T-helper 1 cell treated with Interleukin-12 subunit alpha and Interleukin-12 subunit beta and Interleukin-4 antibody, amounts not matched to agents 30 μg/mL and 1 μg/mL, for 36 hours (primary cell): ENCODE measurements around the gene SPIRE1.

Experiments
- H3K27ac Mint-ChIP-seq: one replicate; pipeline ENCODE4 v1.8.0; 2021; ENCODE audit warnings: mild to moderate bottlenecking, mixed read lengths
- H3K27me3 Mint-ChIP-seq: one replicate; pipeline ENCODE4 v1.8.0; 2021; ENCODE audit warnings: low read depth, mixed read lengths
- H3K36me3 Mint-ChIP-seq: one replicate; pipeline ENCODE4 v1.8.0; 2021; ENCODE audit warnings: low read depth, mixed read lengths
- H3K4me1 Mint-ChIP-seq: one replicate; pipeline ENCODE4 v1.8.0; 2021; ENCODE audit warnings: low read depth, mixed read lengths
- H3K4me3 Mint-ChIP-seq: one replicate; pipeline ENCODE4 v1.8.0; 2021; ENCODE audit warnings: mild to moderate bottlenecking, moderate library complexity, mixed read lengths
- H3K9me3 Mint-ChIP-seq: one replicate; pipeline ENCODE4 v1.8.0; 2021; ENCODE audit warnings: mixed read lengths

Gene SPIRE1

DNA sequence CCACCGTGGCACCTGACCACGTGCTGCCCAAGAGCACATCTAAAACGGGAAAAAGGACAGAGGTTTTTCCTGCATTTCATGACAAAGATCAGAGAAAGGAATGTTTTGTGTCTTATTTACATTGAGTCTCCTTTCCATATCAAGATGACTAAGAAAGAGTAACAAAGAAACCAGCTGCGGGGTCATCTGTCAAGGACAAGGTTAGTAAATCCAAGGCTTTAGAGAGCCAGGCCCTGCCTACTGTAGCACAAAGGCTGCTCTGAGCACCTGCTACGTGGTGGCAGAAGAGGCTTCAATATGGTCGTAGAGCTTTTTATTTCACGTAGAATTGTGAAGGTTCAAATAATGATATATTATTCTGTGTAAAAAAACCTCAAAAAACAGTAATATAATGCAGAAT, 199.1 kb downstream of the SPIRE1 start:
- Mint-ChIP-seq H3K27me3 (no peaks in the 10 kb centered on the region), H3K4me1 (no peaks in the 10 kb centered on the region), H3K27ac (no peak overlapping the region), H3K9me3 (no peaks in the 10 kb centered on the region), H3K4me3 (no peak overlapping the region), H3K36me3 (no peaks in the 10 kb centered on the region)

DNA sequence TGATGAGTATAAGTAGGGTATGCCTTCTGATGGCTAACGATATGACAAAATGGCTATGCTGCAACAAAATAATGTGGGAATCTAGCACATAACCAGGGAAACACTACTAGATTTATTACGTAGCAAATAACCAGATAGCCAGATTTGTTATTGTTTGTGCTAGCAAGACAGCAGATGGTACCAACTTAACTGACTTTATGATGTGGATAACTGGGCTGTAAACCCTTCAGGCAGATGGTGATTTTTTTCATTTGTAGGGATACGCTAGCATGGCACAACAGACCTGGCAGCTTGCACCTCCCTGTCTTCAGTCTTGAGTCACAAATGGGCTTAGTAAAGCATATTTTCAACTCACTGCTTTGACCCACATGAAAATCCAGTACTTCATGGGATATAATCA, 201.5 kb downstream of the SPIRE1 start:
- no peaks in the 10 kb centered on the region for H3K36me3 Mint-ChIP-seq
- no peaks in the 10 kb centered on the region for H3K4me1 Mint-ChIP-seq
- no peak overlapping the region for H3K27ac Mint-ChIP-seq
- H3K9me3 Mint-ChIP-seq: no peaks in the 10 kb centered on the region
- no peaks in the 10 kb centered on the region for H3K27me3 Mint-ChIP-seq
- no peak overlapping the region for H3K4me3 Mint-ChIP-seq

DNA sequence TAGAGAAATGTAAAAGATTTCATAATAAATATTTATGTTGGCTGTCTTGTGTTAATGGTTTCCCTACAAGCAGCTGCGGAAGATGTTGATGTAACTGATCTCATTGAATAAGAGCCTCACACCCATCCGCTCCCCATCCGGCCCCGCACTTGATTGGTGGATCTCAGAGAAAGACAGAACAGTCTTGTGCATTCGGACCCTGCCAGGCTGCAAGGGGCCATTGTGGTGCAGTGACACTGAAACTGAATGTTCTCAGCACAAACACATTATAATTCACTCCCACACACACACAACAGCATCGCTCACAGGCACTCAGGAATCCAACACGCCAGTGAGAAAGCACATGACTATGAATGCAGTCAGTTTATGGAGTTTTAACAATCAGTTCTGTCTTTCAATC, 202.4 kb downstream of the SPIRE1 start:
- H3K27ac Mint-ChIP-seq: no peak overlapping the region
- no peaks in the 10 kb centered on the region for H3K9me3 Mint-ChIP-seq
- no peaks in the 10 kb centered on the region for H3K36me3 Mint-ChIP-seq

DNA sequence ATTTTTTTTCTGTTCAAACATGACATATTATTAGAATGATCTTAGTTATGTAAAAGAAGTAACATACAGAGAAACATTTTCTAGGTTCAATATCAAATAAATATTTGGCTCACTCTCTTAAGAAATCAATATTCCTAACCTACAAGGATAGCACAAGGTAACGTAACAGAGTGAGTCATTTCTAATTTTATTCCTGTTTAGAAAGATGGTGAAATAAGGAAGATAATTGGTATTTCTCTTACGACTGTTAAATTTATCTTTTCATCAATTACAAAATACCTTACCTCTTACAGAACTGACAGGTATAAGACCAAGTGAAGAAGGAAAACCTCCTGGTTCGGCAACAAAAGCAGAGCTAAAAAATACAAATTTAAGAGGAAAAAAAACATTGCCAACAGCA, 205.1 kb downstream of the SPIRE1 start:
- H3K36me3 Mint-ChIP-seq: no peaks in the 10 kb centered on the region
- no peaks in the 10 kb centered on the region for H3K4me1 Mint-ChIP-seq
- H3K9me3 Mint-ChIP-seq: no peaks in the 10 kb centered on the region
- no peak overlapping the region for H3K27ac Mint-ChIP-seq
- no peaks in the 10 kb centered on the region for H3K27me3 Mint-ChIP-seq
- H3K4me3 Mint-ChIP-seq: no peak overlapping the region

More for the DNA sequence above, 202.4 kb downstream of the SPIRE1 start:
- Mint-ChIP-seq H3K4me1 (no peaks in the 10 kb centered on the region), H3K27me3 (no peaks in the 10 kb centered on the region), H3K4me3 (no peak overlapping the region)

DNA sequence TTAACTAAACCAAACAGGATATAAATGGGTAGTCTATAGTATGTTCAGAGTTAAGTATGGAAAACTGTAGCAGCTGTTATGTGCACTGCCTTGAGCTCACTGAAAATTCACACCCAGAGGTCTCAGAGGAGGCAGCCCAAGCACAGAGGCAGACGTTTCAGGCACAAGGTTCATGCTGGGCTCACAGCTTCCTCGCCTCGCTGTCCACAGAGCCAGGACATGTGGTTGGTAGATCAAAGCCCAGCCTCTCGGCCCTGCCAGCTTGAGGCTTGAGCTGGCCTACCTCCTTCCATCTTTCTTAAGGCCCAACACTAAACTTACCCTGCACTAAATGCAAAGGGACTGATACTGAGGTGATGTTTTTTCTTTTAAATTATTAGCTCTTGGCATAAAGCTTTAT, 206.5 kb downstream of the SPIRE1 start:
- Mint-ChIP-seq H3K4me3 (no peak overlapping the region), H3K27ac (no peak overlapping the region), H3K4me1 (no peaks in the 10 kb centered on the region), H3K9me3 (no peaks in the 10 kb centered on the region), H3K36me3 (no peaks in the 10 kb centered on the region), H3K27me3 (no peaks in the 10 kb centered on the region)

DNA sequence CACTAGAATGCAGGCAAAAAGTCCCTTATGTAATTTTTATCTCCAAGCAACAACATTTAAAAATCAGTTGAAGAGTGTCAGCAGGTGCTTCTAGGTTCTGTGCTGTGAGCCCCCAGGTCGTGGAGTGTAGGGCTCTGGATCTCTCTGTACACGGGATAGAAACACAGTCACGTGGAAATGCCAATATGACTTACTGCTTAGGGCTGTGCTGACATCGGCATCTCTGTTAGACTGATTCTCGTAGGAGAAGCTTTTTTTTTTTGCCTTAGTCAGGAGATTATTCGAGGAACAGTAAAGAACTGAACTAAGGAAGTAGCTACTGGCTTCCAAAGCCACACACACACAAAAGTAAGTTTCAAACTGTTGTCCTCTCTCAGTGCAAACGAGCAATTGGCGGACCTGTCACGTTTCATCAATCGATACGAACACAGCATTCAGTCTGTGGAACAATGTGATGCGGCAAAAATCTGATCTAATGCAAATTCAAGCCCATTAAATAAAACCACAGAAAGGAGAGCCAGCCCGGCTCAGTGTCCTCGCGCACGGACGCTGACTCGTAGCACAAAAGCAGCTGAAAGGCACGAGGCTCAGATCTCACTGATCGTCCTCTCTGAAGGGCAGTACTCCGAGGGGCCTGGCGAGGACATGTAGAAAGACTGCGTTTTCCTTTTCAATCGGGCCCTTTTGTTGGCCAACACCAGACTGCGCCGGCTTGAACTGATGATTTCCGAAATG, 208.7 kb downstream of the SPIRE1 start:
- Mint-ChIP-seq H3K27ac (no peak overlapping the region), H3K27me3 (no peaks in the 10 kb centered on the region), H3K4me3 (no peak overlapping the region), H3K4me1 (no peaks in the 10 kb centered on the region), H3K9me3 (no peaks in the 10 kb centered on the region), H3K36me3 (no peaks in the 10 kb centered on the region)

DNA sequence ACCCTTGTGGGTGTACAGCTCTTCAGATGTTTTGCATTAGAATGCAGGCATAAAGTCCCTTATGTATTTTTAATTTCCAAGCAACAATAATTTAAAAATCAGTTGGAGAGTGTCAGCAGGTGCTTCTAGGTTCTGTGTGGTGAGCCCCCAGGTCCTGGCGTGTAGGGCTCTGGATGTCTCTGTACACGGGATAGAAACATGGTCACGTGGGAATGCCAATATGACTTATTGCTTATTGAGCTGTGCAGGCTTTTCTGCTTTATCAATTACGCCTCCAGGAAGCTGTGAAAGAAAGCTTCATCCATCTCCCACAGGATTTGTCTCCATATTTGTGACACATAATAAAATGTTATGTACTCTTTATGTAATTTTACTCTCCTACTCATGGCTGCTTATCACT, 212.4 kb downstream of the SPIRE1 start:
- H3K27me3 Mint-ChIP-seq: no peaks in the 10 kb centered on the region
- H3K36me3 Mint-ChIP-seq: no peaks in the 10 kb centered on the region
- H3K9me3 Mint-ChIP-seq: no peaks in the 10 kb centered on the region
- H3K27ac Mint-ChIP-seq: no peak overlapping the region
- peaks cover 4% of the 10 kb centered on the region for H3K4me1 Mint-ChIP-seq
- no peak overlapping the region for H3K4me3 Mint-ChIP-seq

DNA sequence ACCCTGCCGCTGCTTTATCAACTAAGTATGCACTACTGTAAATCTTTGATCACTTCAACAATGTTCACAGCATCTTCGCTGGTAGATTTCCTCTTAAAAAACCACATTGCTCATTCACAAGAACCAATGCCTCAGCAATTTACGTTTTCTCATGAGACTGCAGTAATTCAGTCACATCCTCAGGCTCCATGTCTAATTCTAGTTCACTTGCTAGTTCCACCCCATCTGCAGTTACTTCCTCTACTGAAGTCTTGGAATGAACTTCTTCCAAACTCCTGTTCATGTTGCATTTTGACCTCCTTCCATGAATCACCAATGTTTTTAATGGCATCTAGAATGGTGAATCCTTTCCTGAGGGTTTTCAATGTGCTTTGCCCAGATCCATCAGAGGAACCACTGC, 214.4 kb downstream of the SPIRE1 start:
- Mint-ChIP-seq H3K4me1 (peaks cover 4% of the 10 kb centered on the region), H3K27me3 (no peaks in the 10 kb centered on the region), H3K36me3 (no peaks in the 10 kb centered on the region), H3K27ac (no peak overlapping the region), H3K9me3 (no peaks in the 10 kb centered on the region), H3K4me3 (no peak overlapping the region)

DNA sequence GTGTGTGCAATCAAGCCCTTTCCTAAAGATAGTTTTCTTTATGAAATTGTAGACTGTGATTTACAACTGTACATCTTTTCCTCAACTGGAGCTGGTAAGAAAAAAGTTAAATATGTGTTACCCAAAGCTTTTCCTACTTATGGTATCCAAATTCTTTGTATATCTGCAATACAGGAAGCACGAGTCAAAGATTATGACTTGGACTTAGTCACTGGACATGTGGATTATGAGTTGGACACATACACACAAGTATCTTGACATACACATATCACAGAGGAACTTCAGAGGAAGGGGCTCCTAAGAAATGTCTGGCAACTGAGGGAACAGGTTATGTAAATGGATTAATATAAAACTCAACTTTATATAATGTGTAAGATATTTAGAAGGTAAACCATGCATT, 215.0 kb downstream of the SPIRE1 start:
- Mint-ChIP-seq H3K4me1 (peaks cover 4% of the 10 kb centered on the region), H3K36me3 (no peaks in the 10 kb centered on the region), H3K9me3 (no peaks in the 10 kb centered on the region), H3K27me3 (no peaks in the 10 kb centered on the region), H3K4me3 (no peak overlapping the region), H3K27ac (no peak overlapping the region)

DNA sequence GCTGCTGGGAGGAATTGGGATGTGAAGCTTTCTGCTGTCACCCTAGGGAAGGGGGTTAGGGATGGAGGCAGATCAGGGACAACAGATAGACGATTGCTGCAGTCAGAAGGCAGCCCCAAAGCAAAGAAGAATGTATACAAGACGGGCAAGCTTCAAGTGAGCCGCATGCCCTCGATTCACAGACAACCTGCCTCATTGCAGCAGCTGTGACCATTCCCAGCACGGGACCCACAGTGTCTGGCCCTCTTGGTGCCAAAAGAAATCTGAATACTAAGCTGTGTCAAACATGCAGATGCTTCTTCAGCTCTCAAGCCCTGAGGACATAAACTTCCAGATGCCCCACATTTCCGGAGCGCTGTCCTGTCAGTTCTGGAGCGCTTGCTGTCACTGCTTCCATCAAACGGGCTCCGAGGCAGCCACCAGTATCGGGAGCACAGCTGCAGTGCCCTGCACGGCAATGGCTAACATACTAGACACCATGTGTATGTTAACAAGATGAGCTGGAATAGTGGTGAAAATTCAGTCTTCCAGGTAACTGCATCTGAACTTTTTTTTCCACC, 216.4 kb downstream of the SPIRE1 start:
- no peaks in the 10 kb centered on the region for H3K36me3 Mint-ChIP-seq
- no peak overlapping the region for H3K27ac Mint-ChIP-seq
- H3K9me3 Mint-ChIP-seq: no peaks in the 10 kb centered on the region
- H3K27me3 Mint-ChIP-seq: no peaks in the 10 kb centered on the region
- H3K4me1 Mint-ChIP-seq: peaks cover 4% of the 10 kb centered on the region
- no peak overlapping the region for H3K4me3 Mint-ChIP-seq

DNA sequence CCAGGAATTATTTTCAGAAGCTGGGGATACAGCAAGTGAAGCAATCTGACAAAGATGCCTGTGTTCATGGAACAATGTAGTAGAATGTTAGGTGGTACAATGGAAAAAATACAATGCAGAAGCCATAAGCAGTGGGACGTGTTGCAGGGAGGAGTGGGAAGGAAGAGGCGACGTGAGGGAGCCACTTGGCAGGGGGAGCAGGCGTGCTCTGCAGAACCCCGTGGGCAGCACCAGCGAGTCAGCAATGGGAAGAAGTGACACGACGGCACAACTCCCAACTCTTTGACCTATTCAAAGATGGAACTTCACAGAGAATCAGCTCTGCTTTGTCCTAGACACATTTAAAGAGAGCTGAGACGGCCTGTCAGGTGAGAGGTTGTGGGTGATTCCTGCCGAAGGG, 219.7 kb downstream of the SPIRE1 start:
- H3K4me1 Mint-ChIP-seq: no peaks in the 10 kb centered on the region
- H3K27ac Mint-ChIP-seq: no peak overlapping the region
- no peaks in the 10 kb centered on the region for H3K9me3 Mint-ChIP-seq
- H3K4me3 Mint-ChIP-seq: no peak overlapping the region
- no peaks in the 10 kb centered on the region for H3K27me3 Mint-ChIP-seq
- no peaks in the 10 kb centered on the region for H3K36me3 Mint-ChIP-seq

DNA sequence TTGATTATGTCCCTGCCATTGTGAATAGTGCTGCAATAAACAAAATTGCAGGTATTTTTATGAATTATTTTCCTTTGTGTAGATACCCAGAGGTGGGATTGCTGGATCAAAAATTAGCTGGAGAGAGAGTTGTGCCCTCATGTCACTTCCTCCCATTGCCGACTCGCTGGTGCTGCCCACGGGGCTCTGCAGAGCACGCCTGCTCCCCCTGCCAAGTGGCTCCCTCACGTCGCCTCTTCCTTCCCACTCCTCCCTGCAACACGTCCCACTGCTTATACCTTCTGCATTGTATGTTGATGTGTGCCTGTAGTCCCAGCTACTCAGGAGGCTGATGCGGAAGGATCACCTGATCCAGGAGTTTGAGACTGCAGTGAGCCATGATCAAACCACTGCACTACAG, 222.0 kb downstream of the SPIRE1 start:
- Mint-ChIP-seq H3K36me3 (no peaks in the 10 kb centered on the region), H3K4me1 (no peaks in the 10 kb centered on the region), H3K27ac (no peak overlapping the region), H3K27me3 (no peaks in the 10 kb centered on the region), H3K9me3 (no peaks in the 10 kb centered on the region), H3K4me3 (no peak overlapping the region)

DNA sequence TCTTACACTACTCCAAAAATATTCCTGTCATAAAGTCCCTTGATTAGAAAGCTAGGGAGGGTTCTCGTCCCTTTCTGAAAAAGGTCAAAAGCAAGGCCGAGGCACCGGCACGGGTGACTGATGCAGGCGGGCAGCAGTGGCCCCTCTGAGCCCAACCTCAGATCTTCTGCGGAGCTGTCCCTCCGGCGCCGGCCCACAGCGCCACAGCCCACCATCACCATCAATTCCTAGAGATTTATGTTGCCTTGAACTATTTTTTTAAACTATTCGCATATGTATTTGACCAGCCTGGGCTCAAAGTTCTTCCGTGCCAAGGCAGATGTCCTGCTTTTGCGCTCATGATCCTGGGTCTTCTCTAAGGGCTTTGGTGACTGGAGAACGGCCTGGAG, 223.4 kb downstream of the SPIRE1 start:
- Mint-ChIP-seq H3K36me3 (no peaks in the 10 kb centered on the region), H3K9me3 (no peaks in the 10 kb centered on the region), H3K27me3 (no peaks in the 10 kb centered on the region), H3K4me1 (no peaks in the 10 kb centered on the region), H3K27ac (no peak overlapping the region), H3K4me3 (no peak overlapping the region)

DNA sequence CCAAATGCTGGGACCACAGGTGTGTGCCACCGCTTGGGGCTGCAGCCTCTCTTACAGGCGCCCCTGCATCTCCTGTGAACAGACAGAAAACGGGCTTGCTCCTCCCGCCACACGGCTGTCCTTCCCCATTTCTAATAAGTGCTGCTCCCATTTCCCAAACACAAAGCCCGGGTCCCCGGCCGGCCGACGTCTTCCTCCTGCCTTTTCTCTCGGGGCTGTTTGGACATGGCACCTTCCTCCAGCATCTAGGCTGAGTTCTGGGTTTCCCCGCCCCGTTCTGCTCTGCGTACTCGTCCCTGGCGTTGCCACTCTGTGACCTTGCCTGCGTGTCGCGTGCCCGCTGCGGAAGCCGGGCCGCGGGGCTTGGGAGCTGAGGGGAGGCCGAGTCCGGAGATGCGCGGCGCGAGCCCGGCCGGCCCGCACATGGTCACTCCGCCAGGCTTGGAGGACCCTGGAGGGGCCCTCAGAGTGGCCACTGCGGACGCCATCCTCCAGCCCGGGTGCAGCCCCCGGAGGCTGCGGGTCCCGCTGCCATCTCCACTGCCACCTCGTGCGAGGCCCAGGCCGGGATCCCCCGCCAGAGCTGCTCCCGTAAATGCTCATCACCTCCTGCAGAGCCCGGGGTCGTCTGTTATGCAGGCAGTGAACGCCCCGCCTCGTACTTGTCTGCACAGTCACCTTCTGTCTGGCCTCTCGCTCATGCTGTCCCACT, 223.9 kb downstream of the SPIRE1 start:
- no peak overlapping the region for H3K27ac Mint-ChIP-seq
- no peaks in the 10 kb centered on the region for H3K9me3 Mint-ChIP-seq
- H3K27me3 Mint-ChIP-seq: no peaks in the 10 kb centered on the region
- H3K36me3 Mint-ChIP-seq: no peaks in the 10 kb centered on the region
- H3K4me3 Mint-ChIP-seq: no peak overlapping the region
- H3K4me1 Mint-ChIP-seq: no peaks in the 10 kb centered on the region

DNA sequence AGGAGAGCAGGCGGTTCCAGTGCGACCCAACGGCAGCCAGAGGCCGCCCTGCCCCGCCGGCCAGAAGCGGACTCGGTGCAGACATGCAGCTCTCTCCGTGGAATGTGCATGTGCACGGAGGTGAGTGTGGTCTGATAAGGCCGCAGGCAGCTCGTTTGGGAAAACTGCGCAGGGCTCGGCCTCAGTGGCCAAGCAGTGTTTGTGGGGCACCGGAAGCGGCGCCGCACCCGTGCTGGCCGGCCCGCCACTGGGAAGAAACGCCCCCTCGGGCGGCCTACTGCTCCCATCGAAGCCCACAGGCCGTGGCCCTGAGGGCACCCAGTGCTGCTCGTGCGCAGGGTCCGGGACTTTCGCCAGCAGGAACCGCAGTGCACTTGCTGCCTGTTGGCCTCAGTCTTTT, 225.0 kb downstream of the SPIRE1 start:
- no peaks in the 10 kb centered on the region for H3K27me3 Mint-ChIP-seq
- H3K9me3 Mint-ChIP-seq: no peaks in the 10 kb centered on the region
- H3K4me3 Mint-ChIP-seq: no peak overlapping the region
- H3K36me3 Mint-ChIP-seq: no peaks in the 10 kb centered on the region
- H3K4me1 Mint-ChIP-seq: no peaks in the 10 kb centered on the region
- no peak overlapping the region for H3K27ac Mint-ChIP-seq
